HL-60 (cell line): ENCODE measurements around the gene CA6.

Experiments
- DNase-seq, 2 experiments: peaks; one replicate each; pipeline ENCODE4 v3.0.0-alpha.2; 2010 to 2020; ENCODE audit warnings: low read depth in 1 of 2, low spot score in 1 of 2
- H3K27ac ChIP-seq: fragments of 250-450 bp; sonication (Bioruptor Pico); replicated peaks from 2 replicates; pipeline ENCODE4 v1.5.1; 2020; ENCODE audit warnings: mild to moderate bottlenecking, moderate library complexity
- H3K27me3 ChIP-seq: fragments of 250-450 bp; sonication (Bioruptor Pico); 2 replicates; pipeline ENCODE4 v1.5.1; 2021; ENCODE audit warnings: mild to moderate bottlenecking, moderate library complexity; ENCODE audit not compliant: insufficient read depth, poor library complexity, severe bottlenecking
- H3K4me3 ChIP-seq: replicated peaks from 2 replicates; pipeline ENCODE4 v1.5.1; 2011; ENCODE audit warnings: mild to moderate bottlenecking, control low read depth, low read length; ENCODE audit not compliant: insufficient read depth
- CTCF ChIP-seq: IDR thresholded peaks from one replicate; pipeline ENCODE4 v1.5.1; 2011; ENCODE audit warnings: low read length, control low read depth, inconsistent platforms; ENCODE audit not compliant: insufficient read depth
- GABPA ChIP-seq: IDR thresholded peaks from 2 replicates; pipeline ENCODE4 v1.6.1; 2012; ENCODE audit warnings: low read depth
- POLR2AphosphoS5 ChIP-seq: IDR thresholded peaks from 2 replicates; pipeline ENCODE4 v1.6.1; 2012; ENCODE audit warnings: low read depth
- REST ChIP-seq: IDR thresholded peaks from 2 replicates; pipeline ENCODE4 v1.6.1; 2012; ENCODE audit warnings: low read depth; ENCODE audit not compliant: insufficient replicate concordance
- SPI1 ChIP-seq: IDR thresholded peaks from 2 replicates; pipeline ENCODE4 v1.6.1; 2012; ENCODE audit warnings: low read depth, mild to moderate bottlenecking, borderline replicate concordance

The CA6 gene

GRCh38 chr1:9014475-9015375 lies 69.1 kb downstream of the CA6 start:
- Histone ChIP-seq H3K27ac (no peak overlapping the region), H3K4me3 (no peak overlapping the region), H3K27me3 (no peaks in the 10 kb centered on the region)
- no peak for TF ChIP-seq GABPA
- TF ChIP-seq POLR2AphosphoS5: no peak
- no peak for TF ChIP-seq SPI1
- no peak for TF ChIP-seq CTCF
- no peak for TF ChIP-seq REST
- DNase-seq: no peak

- Histone ChIP-seq H3K27ac (no peak overlapping the region), H3K27me3 (no peaks in the 10 kb centered on the region), H3K4me3 (no peak overlapping the region)
- DNase-seq: no peak
- TF ChIP-seq SPI1 (no peak), CTCF (no peak), GABPA (no peak), REST (no peak), POLR2AphosphoS5 (no peak)
These were observed 70.8 kb downstream of the CA6 start for GRCh38 chr1:9016455-9016854.

GRCh38 chr1:9018333-9018732 lies 72.7 kb downstream of the CA6 start:
- no peak for DNase-seq
- no peak for TF ChIP-seq CTCF
- TF ChIP-seq SPI1: no peak
- no peak for TF ChIP-seq POLR2AphosphoS5
- TF ChIP-seq GABPA: no peak
- TF ChIP-seq REST: no peak

More at GRCh38 chr1:9018333-9018732, 72.7 kb downstream of the CA6 start:
- Histone ChIP-seq H3K27me3 (no peaks in the 10 kb centered on the region), H3K4me3 (no peak overlapping the region), H3K27ac (no peak overlapping the region)
